ENCODE results near the gene HDAC4.

Gene HDAC4

GRCh38 chr2:239061121-239061666, 339.6 kb downstream of the HDAC4 start:
- no peak for TF ChIP-seq CTCF (IDR thresholded peaks at IDR 0.05; ENCODE audit: extremely low read depth, insufficient read depth, missing control alignments)
- in situ Hi-C loops (cut with MboI; ENCODE audit: low pct_unique_long_range_greater_than_20kb, low sequenced_read_pairs, unreplicated experiment) = no loop called here
- no peak for DNase-seq (ENCODE audit: low spot score)

- TF ChIP-seq CTCF (IDR thresholded peaks at IDR 0.05; ENCODE audit: extremely low read depth, insufficient read depth, missing control alignments) = no peak
- in situ Hi-C loops (cut with MboI; ENCODE audit: low pct_unique_long_range_greater_than_20kb, low sequenced_read_pairs, unreplicated experiment) = no loop called here
Measured at GRCh38 chr2:239060676-239061075, 340.1 kb downstream of the HDAC4 start.

GRCh38 chr2:239059854-239060253, 341.0 kb downstream of the HDAC4 start:
- TF ChIP-seq CTCF (IDR thresholded peaks at IDR 0.05; ENCODE audit: extremely low read depth, insufficient read depth, missing control alignments) = no peak
- DNase-seq (ENCODE audit: low spot score) = no peak
- in situ Hi-C loops (cut with MboI; ENCODE audit: low pct_unique_long_range_greater_than_20kb, low sequenced_read_pairs, unreplicated experiment) = no loop called here

More at GRCh38 chr2:239060676-239061075, 340.1 kb downstream of the HDAC4 start:
- no peak for DNase-seq (ENCODE audit: low spot score)

- no peak for DNase-seq (ENCODE audit: low spot score)
- in situ Hi-C loops (cut with MboI; ENCODE audit: low pct_unique_long_range_greater_than_20kb, low sequenced_read_pairs, unreplicated experiment) = no loop called here
- TF ChIP-seq CTCF (IDR thresholded peaks at IDR 0.05; ENCODE audit: extremely low read depth, insufficient read depth, missing control alignments) = no peak
Measured at GRCh38 chr2:239058766-239059165, 342.1 kb downstream of the HDAC4 start.

GRCh38 chr2:239057533-239057932, 343.3 kb downstream of the HDAC4 start:
- in situ Hi-C loops (cut with MboI; ENCODE audit: low pct_unique_long_range_greater_than_20kb, low sequenced_read_pairs, unreplicated experiment) = no loop called here
- no peak for TF ChIP-seq CTCF (IDR thresholded peaks at IDR 0.05; ENCODE audit: extremely low read depth, insufficient read depth, missing control alignments)
- no peak for DNase-seq (ENCODE audit: low spot score)

GRCh38 chr2:239056611-239057010, 344.2 kb downstream of the HDAC4 start:
- no peak for DNase-seq (ENCODE audit: low spot score)
- in situ Hi-C loops (cut with MboI; ENCODE audit: low pct_unique_long_range_greater_than_20kb, low sequenced_read_pairs, unreplicated experiment) = no loop called here
- TF ChIP-seq CTCF (IDR thresholded peaks at IDR 0.05; ENCODE audit: extremely low read depth, insufficient read depth, missing control alignments) = no peak

Measured in GM13977 (cell line).